PC-9 (cell line): ENCODE data around the gene CHST11. TPM values are rescaled to one million over a fixed set of nuclear protein-coding genes. Genes with fewer than 3 reads are reported as not detected.

Source experiments
- BruUV-seq: library from RNA; stranded (reverse); fragments of 400-500 nt; replicated peaks from 2 replicates; lab custom pipeline; 2021; lab: Mats Ljungman, UMichigan
- CTCF ChIA-PET: fragments of 300-600 bp; sonication (Branson Sonifier 250); formaldehyde crosslinking; loops from one replicate; lab custom pipeline; 2022; ENCODE audit warnings: antibody characterized with exemption; lab: Charles Lee
- POLR2A ChIA-PET: fragments of 300-600 bp; sonication (Branson Sonifier 250); formaldehyde crosslinking; loops from one replicate; lab custom pipeline; 2022; ENCODE audit warnings: antibody characterized with exemption; ENCODE audit not compliant: unreplicated experiment; lab: Charles Lee
- DNase-seq, 2 experiments: peaks; one replicate each; pipeline versions ENCODE4 v3.0.0 to v3.0.0-alpha.2; 2015 to 2022; ENCODE audit warnings: mixed read lengths in 1 of 2
- H2AFZ ChIP-seq: fragments of 200-600 bp; sonication (generic); 2 replicates; pipeline ENCODE4 v1.8.1; 2017; ENCODE audit warnings: antibody characterized with exemption
- H3F3A ChIP-seq: fragments of 200-600 bp; sonication (generic); 2 replicates; pipeline ENCODE4 v1.8.1; 2017; ENCODE audit warnings: antibody characterized with exemption, mild to moderate bottlenecking, low read depth; ENCODE audit not compliant: insufficient read depth
- H3K27ac ChIP-seq: fragments of 200-600 bp; sonication (generic); 2 replicates; pipeline ENCODE4 v1.6.1; 2016; ENCODE audit warnings: mixed run types
- H3K27me3 ChIP-seq: fragments of 200-600 bp; sonication (generic); 2 replicates; pipeline ENCODE4 v1.6.1; 2016; ENCODE audit warnings: low read depth, mixed run types; ENCODE audit not compliant: insufficient read depth
- H3K36me3 ChIP-seq: fragments of 200-600 bp; sonication (generic); 2 replicates; pipeline ENCODE4 v1.6.1; 2016; ENCODE audit warnings: low read depth, mixed run types
- H3K4me1 ChIP-seq: fragments of 200-600 bp; sonication (generic); replicated peaks from 2 replicates; pipeline ENCODE4 v1.6.1; 2016; ENCODE audit warnings: mixed run types; ENCODE audit not compliant: insufficient read depth
- H3K4me2 ChIP-seq: fragments of 200-600 bp; sonication (generic); 2 replicates; pipeline ENCODE4 v1.6.1; 2017; ENCODE audit warnings: mixed run types
- H3K4me3 ChIP-seq: fragments of 200-600 bp; sonication (generic); 2 replicates; pipeline ENCODE4 v1.6.1; 2016; ENCODE audit warnings: mixed run types
- H3K79me2 ChIP-seq: fragments of 200-600 bp; sonication (generic); 2 replicates; pipeline ENCODE4 v1.6.1; 2017; ENCODE audit warnings: low read depth, mixed run types
- H3K9me2 ChIP-seq: fragments of 200-600 bp; sonication (generic); 2 replicates; pipeline ENCODE4 v1.8.1; 2017; ENCODE audit warnings: mild to moderate bottlenecking; ENCODE audit not compliant: insufficient read depth
- H3K9me3 ChIP-seq: fragments of 200-600 bp; sonication (generic); 2 replicates; pipeline ENCODE4 v1.8.1; 2016; ENCODE audit warnings: low read depth; ENCODE audit not compliant: insufficient read depth
- H4K20me1 ChIP-seq: fragments of 200-600 bp; sonication (generic); 2 replicates; pipeline ENCODE4 v1.8.1; 2017; ENCODE audit not compliant: insufficient read depth
- EZH2 ChIP-seq: fragments of 200-600 bp; sonication (generic); IDR thresholded peaks from 2 replicates; pipeline ENCODE4 v1.8.0; 2017; ENCODE audit warnings: antibody characterized with exemption, low read depth
- intact Hi-C: fragments of 100-400 bp; cut with micrococcal nuclease; formaldehyde crosslinking; loops from one replicate; pipeline ENCODE4 v1.10.0; 2022; ENCODE audit not compliant: unreplicated experiment
- total RNA-seq: library from RNA; stranded (reverse); gene quantifications from 2 replicates; pipeline ENCODE4 v1.2.3, GENCODE V29; 2021
- TF ChIP-seq, protein P1 (sequence below): fragments of 200-600 bp; sonication (generic); conservative IDR thresholded peaks from 2 replicates; pipeline ENCODE4 v1.6.1; 2017; ENCODE audit warnings: mixed run types, antibody characterized with exemption, mild to moderate bottlenecking, moderate library complexity

CHST11 gene
- total RNA-seq, 1 experiment from 2014 or later: 39.9 TPM

DNA sequence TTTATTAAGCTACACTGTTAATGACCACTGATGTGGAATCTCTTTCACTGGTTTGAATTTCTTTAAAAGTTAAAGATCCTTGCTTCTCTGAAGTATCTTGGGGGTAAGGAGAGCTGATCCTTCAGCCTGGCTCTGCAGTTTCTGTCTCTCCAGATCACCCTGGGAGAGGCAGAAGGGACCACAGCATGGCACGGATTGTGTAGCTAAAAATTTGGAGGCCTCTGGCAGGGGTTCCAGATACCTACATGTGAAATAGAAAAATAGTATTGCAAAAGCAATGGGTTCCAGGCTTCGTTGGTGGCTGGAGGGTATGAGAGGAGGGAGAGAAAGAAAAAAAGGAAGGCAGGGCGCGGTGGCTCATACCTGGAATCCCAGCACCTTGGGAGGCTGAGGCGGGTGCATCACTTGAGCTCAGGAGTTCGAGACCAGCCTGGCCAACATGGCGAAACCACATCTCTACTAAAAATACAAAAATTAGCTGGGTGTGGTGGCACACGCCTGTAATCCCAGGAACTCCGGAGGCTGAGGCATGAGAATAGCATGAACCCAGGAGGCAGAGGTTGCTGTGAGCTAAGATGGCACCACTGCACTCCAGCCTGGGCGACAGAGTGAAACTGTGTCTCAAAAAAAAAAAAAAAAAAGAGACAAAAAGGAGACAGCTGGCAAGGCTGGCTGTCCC lies 3.4 kb downstream of the CHST11 start:
- Histone ChIP-seq H3F3A (peaks cover 18% of the 10 kb centered on the region; the same call in 1 of the 2 replicates), H3K4me2 (peak overlapping the region; percentile 79), H3K27me3 (no peaks in the 10 kb centered on the region), H3K9me3 (no peaks in the 10 kb centered on the region), H3K36me3 (peaks cover 6% of the 10 kb centered on the region; the same call in 1 of the 2 replicates), H3K9me2 (no peaks in the 10 kb centered on the region), H2AFZ (no peak overlapping the region), H4K20me1 (peaks cover 30% of the 10 kb centered on the region), H3K79me2 (peaks cover 94% of the 10 kb centered on the region), H3K4me1 (peaks cover 50% of the 10 kb centered on the region), H3K4me3 (peak overlapping the region; percentile 89), H3K27ac (peak overlapping the region; percentile 58)
- CTCF ChIA-PET: no interaction called here
- intact Hi-C loops: no loop called here
- no peak for DNase-seq
- POLR2A ChIA-PET: interaction anchor here (0.6 kb wide), 1 partner anchor 180 kb away, joined by 3 read pairs; no protein-coding TSS in a partner anchor
- BruUV-seq: no TSS peak
- TF ChIP-seq, protein P1, sequence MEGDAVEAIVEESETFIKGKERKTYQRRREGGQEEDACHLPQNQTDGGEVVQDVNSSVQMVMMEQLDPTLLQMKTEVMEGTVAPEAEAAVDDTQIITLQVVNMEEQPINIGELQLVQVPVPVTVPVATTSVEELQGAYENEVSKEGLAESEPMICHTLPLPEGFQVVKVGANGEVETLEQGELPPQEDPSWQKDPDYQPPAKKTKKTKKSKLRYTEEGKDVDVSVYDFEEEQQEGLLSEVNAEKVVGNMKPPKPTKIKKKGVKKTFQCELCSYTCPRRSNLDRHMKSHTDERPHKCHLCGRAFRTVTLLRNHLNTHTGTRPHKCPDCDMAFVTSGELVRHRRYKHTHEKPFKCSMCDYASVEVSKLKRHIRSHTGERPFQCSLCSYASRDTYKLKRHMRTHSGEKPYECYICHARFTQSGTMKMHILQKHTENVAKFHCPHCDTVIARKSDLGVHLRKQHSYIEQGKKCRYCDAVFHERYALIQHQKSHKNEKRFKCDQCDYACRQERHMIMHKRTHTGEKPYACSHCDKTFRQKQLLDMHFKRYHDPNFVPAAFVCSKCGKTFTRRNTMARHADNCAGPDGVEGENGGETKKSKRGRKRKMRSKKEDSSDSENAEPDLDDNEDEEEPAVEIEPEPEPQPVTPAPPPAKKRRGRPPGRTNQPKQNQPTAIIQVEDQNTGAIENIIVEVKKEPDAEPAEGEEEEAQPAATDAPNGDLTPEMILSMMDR: no peak
- TF ChIP-seq EZH2: no peak

DNA sequence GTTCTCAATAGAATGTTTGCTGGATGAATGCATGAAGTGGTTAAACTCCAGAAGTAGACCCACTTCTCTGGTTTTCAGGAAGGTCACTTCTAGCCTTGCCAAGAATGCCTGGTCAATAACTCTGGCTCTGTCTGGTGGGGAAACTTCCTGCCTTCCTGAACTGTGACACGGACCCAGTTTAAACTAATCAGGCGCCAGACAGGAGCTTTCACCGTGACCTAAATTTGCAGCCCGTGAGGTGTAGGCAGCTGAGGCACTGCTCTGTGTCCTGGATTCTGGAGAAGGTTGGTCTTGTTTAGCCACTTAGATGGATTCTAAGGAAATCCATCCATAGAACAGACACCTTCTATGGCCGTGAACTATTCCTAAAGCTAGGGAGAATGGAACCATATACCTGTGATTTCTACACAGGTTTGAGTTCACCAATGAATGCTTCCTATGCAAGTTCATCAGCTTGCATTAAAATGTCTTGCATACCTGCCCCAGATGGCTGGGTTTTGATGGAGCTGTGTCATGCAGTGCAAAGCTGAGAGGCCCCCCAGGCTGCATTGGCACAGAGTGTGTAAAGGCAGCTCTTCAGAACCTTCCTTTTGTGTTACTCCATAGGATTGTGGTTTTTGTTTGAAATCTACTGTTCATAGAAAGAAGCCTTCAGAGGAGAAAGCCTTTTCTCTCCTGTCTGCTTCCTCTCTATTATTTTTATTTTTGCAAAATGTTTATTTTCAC lies 4.4 kb downstream of the CHST11 start:
- Histone ChIP-seq H3K4me3 (peak overlapping the region; percentile 89; the same call in 1 of the 2 replicates), H4K20me1 (peaks cover 30% of the 10 kb centered on the region), H3K79me2 (peaks cover 95% of the 10 kb centered on the region), H3K27ac (no peak overlapping the region), H3K4me2 (peak overlapping the region; percentile 79), H3K4me1 (peaks cover 42% of the 10 kb centered on the region), H3K36me3 (peaks cover 10% of the 10 kb centered on the region; the same call in 1 of the 2 replicates), H3K9me3 (no peaks in the 10 kb centered on the region), H3F3A (peaks cover 8% of the 10 kb centered on the region; the same call in 1 of the 2 replicates), H3K9me2 (no peaks in the 10 kb centered on the region), H3K27me3 (no peaks in the 10 kb centered on the region), H2AFZ (no peak overlapping the region)
- POLR2A ChIA-PET: no interaction called here
- no peak for DNase-seq
- intact Hi-C loops: no loop called here
- TF ChIP-seq EZH2: no peak
- TF ChIP-seq, protein P1: no peak
- CTCF ChIA-PET: no interaction called here
- BruUV-seq: no TSS peak

DNA sequence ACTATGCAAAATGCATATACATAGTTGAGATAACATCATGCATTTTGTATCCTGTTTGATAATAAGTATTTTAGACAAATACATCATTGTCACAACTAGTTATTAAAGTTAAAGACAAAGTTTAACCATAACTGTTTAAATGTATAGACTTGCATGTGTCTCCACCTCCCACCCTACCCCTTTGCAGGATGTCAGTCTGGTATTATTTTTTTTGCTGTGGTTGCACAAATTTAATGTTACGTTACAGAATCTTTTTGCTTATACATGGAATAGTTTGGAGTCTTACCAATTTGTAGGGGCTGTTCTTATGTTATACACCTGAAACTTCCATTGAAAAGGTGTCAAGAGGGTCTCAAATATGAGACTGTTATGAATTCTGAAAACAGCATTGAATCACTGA lies 5.6 kb downstream of the CHST11 start:
- H3K27me3 ChIP-seq: no peaks in the 10 kb centered on the region
- H3K9me2 ChIP-seq: no peaks in the 10 kb centered on the region
- 0 out of 2 replicates have a peak, but pooled peaks cover 3% of the 10 kb centered on the region for H3F3A ChIP-seq
- no TSS peak for BruUV-seq
- intact Hi-C loops: no loop called here
- ChIA-PET CTCF (no interaction called here), POLR2A (interaction anchor here (0.6 kb wide), 1 partner anchor 1112 kb away, joined by 3 read pairs; no protein-coding TSS in a partner anchor)
- peak overlapping the region; percentile 15; the same call in 1 of the 2 replicates for H3K4me2 ChIP-seq
- DNase-seq: no peak
- H2AFZ ChIP-seq: no peak overlapping the region
- H3K36me3 ChIP-seq: peaks cover 10% of the 10 kb centered on the region; the same call in 1 of the 2 replicates
- H3K4me3 ChIP-seq: no peak overlapping the region
- peaks cover 98% of the 10 kb centered on the region for H3K79me2 ChIP-seq
- H4K20me1 ChIP-seq: peaks cover 40% of the 10 kb centered on the region
- no peaks in the 10 kb centered on the region for H3K9me3 ChIP-seq
- peaks cover 52% of the 10 kb centered on the region for H3K4me1 ChIP-seq
- H3K27ac ChIP-seq: no peak overlapping the region
- TF ChIP-seq, protein P1: no peak
- TF ChIP-seq EZH2: no peak
